Activated CD4-positive, alpha-beta T cell treated with anti-CD3 and anti-CD28 coated beads for 1 hour (primary cell): ENCODE results near the gene ARFGAP2.

Source experiments
- DNase-seq: peaks from one replicate; pipeline ENCODE4 v3.0.0-alpha.2; 2020

Gene ARFGAP2

DNA sequence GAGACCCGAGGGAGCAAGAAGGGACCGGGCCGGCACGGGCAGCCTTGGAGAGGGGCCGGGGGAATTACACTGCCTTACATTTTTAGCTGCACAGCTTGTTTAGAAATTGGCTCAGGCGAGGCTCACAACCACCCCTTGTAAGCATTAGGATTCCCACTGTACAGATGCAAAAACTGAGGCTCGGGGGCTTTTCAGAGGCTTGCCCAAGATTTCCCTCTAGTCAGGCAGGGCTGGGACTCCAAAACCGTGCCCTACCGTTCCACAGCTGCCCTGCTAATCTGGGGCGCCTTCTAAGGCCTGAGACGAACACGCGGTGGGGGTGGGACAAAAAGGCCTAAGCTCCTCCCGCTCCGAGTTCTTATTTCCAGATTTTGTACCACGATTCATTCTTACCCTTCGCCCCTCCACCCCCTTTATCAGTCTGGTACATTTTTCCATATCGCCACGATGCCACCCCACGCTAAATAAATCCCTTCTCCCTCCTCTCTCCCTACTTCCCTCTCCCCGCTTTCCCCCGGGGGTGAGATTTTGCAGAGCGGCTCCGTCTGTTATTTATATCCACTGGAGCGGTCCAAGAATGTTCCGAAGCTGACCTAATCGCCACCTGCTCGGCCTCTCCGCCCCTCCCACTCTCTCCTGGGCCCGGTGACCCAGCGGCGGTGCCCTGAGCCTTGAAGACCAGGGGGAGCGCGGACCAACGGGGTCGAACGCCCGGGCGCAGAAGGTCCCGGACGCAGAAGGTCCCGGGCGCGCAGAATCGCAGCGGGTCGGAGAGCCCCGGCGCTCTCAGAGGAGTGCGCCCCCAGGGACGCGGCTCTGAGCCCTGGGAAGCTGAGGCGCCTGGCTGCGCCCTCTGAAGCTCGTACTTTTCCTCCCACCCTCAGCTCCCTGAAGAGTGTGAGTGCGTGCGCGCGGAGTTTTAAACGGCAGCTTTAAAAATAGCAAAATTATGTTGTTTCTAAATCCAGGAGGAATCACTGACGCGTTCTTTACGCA, 10.3 kb upstream of the ARFGAP2 start:
- no peak for DNase-seq

DNA sequence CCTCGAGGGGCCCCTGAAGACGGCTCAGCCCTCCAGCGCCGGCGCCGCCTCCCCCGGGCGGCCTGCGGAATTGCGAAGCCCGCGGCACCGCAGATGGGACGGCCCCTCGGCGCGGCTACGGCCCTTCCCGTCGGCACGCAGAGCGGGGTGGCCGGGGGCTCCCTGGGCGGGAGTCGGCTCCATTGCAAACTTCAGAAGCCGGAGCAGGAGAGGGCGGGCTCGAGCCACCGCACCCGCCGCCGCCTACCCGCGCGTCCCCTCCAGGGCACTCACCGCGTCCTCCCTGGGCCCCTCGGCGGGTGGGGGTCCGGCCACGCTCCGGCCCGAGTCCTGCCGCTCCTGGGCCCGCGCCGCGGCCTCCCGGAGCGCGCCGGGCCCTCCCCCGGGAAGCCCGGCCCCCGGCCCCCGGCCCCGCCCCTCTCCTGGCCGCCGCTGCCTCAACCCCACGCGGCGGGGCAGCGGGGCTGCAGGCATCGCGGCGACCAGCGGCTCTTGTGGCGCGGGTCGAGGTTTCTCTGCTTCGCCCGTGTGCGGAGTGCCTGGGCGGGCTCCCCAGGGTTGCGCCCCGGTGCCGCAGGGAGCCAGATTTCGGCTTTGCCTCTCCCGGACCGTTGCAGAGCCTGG, 9.5 kb upstream of the ARFGAP2 start, which contains the start of gene PACSIN3:
Gene PACSIN3, minus strand, starts transcription at position 359 of the 624 bp plus-strand sequence. CDS start 3,707 bp downstream, outside the sequence.
- DNase-seq = no peak

DNA sequence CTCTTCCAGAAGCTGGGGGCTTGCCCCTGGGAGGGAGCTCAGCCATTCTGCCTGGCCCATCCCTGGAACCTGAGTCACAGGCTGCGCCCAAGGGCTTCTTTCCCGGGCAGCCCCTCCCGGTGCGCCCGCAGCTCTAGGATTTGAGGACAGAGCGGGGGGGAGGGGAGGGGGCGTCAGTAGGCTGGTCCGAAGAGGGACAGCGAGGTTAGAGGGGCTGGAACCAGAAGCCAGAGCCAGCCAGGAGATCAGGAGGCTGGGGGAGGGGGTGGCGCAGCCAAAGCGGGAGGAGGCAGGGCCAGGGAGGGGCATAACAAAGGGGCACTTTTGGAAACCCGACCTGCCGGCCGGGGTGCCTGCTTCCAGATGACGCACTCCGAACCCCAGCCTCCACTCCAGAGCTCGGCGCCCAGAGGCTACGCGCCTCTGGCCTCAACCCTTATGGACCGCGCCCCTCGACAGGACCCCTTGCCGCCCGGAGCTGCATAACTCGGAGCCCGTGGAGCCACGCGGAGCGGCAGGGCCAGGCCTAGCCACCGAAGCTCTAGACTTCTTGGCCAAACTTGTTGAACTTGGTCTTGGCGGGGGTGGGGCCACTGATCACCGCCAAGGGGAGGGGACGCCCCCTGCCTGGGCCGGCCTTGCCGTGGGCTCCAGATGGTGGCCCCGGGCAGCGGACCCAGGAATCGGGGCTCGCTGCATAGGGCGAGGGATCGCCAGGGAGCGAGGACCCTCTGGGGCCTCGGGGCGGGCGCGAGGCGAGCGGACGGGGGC, 8.8 kb upstream of the ARFGAP2 start:
- no peak for DNase-seq

DNA sequence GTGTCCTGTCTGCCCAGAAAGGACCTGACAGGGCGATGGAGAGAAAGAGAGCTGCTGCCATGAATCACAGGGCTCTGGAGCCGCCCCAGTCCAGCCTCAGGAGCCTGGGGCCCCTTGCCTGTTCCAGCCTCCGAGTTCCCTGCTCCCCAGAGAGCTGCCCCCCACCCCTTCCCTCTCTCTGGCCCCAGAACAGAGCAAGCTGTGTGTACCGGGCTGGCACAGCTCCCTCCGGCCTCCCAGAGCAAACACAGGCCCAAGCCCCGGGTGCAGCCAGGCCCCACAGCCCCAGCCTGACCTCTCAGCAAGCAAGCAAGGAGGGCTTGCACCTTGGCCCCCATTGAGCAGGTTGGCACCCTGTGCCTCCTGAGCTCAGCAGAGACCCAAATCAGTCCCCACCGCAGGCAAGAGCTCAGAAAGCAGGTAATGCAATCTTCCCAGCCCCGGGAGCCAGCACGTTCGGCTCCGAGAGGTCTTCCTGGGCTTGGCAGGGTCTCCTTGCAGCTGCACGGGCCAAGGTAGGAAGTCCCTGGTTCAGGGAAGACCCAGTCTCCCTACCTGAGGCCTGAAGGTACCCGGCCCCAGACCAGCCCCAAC, 8.1 kb upstream of the ARFGAP2 start:
- DNase-seq = no peak

DNA sequence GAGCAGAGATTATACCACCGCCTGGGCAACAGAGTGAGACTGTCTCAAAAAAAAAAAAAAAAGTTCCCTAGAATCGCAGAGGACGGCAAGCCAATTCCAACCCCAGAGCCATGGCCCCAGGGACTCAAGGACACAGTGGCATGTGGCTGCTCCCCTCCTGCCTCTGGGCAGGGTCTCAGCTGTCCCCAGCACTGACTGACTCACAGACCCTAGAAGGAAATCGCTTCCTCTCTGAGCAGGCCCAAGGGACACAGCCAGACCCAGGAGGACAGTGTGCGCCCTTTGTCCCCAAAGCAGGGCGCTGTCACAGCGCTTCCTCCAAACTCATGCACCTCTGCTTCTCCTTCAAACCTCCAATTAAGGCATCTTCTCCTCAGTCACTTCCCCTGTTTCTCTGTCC, 7.3 kb upstream of the ARFGAP2 start:
- DNase-seq = no peak

DNA sequence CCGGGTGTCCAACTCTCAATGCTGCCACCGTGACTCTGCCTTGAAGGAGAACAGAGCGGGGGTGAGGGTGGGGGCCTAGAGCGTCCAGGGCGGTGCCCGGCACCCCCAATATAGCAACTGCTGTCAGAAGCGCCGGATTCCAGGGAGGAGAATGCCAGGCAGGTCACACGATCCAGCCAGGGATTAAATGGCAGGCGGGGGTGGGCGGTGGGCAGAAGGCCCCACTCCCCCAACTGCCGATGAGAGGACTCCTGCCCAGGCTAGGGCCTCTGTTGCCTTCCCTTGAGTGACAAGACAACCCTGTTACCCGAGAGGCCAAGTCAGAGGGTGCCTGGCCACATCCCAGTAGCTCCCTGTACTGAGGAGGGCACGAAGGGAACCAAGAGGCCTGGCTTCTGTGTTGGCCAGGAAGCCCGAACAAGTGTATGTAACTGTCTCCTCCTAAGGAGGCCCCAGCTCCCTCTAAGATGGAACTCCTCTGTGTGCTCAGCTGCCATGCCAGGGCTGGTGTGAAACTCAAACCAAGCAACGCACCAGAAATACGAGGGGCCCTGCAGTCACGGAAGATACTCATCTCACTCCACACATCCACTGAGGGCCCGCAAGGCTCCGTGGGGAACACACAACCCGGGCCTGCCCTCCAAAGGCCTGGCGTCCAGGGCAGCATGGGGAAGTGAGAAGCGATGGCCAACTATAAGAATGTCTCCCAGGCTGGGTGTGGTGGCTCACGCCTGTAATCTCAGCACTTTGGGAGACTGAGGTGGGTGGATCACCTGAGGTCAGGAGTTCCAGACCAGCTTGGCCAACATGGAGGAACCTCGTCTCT, 6.6 kb upstream of the ARFGAP2 start:
- DNase-seq = no peak

DNA sequence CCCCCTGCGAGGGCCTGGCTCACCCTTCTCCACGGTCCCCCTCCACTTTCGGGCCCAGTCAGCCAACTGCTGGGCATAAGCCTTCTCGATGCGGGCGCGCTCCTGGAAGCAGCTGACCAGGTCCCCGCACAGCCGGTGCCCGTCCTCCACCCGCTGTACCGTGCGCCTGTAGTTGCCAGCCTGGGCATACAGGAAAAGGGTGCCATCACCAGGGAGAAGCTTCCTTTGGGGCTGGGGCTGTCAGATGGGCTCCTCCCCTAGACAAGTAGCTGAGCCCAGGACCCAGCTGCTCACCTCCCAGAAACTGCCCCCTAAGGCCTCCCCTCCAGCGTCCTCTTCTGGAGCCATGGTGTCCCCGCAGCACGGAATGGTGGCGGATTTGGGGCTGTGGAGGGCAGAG, 5.7 kb upstream of the ARFGAP2 start:
- no peak for DNase-seq

DNA sequence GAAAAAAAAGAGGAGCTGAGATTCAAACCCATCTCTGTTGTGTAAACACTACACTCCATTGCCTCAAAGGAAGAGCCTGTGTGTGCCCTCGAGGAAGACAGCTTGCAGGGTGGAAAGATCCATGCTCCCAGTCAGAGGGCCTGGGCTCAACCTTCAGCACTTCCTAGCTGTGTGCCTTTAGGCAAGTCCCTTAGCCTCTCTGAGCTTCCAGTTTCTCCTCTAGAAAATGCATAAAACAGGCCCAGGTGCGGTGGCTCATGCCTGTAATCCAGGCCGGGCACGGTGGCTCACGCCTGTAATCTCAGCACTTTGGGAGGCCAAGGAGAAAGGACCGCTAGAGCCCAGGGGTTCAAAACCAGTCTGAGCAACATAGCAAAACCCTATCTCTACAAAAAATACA, 4.6 kb upstream of the ARFGAP2 start:
- DNase-seq = no peak

DNA sequence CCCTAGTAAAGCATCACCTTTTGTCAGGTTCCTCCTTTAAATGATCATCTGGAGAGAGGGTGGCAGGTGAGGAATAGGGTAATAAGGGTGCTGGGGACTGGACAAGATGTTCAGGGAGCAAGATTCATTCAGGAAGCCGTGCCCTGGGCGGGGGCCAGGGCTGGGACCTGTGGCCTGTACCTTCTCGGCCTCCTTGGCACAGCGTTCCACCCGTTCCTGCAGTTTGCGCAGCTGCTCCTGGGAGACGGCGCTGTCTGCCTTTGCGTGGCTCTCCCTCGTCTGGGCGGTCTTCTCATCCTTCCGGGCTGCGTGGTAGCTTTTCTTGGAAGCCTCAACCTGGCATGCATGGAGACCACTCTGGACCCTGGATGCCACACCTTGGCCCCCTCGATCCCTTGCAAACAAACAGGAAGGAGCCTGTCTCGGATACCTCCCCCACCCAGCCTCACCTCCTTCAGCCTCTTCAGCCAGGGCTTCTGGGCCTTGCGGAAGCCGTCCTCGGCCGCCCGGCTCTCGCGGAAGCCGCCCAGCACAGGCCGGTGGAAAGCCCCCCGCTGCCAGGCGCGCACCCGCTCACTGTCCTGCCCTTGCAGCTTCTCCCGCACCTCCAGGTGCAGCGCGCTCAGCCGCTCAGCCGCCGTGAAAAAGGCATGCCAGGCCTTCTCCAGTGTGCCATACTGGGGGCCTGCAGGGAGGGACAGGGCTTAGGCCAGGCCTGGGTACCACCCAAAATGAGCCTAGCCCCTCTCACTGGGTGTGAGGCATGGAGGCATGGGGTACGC, 3.5 kb upstream of the ARFGAP2 start:
- DNase-seq = no peak

DNA sequence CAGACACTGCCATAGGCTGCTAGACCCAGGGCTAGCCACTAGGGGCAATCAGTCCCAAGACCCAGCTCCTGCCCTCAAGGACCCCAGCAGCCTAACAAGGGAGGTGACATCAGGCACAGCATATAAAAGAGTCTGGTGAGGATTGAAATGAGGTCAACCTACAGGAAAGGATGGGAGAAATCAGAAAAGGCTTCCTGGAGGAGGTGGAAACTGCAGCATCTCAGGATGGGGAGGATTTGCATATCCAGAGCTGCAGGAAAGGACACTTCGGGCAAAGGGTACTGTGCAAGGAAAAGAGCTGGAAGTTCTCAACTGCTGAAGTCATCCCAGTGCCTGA, 2.9 kb upstream of the ARFGAP2 start:
- DNase-seq = no peak

DNA sequence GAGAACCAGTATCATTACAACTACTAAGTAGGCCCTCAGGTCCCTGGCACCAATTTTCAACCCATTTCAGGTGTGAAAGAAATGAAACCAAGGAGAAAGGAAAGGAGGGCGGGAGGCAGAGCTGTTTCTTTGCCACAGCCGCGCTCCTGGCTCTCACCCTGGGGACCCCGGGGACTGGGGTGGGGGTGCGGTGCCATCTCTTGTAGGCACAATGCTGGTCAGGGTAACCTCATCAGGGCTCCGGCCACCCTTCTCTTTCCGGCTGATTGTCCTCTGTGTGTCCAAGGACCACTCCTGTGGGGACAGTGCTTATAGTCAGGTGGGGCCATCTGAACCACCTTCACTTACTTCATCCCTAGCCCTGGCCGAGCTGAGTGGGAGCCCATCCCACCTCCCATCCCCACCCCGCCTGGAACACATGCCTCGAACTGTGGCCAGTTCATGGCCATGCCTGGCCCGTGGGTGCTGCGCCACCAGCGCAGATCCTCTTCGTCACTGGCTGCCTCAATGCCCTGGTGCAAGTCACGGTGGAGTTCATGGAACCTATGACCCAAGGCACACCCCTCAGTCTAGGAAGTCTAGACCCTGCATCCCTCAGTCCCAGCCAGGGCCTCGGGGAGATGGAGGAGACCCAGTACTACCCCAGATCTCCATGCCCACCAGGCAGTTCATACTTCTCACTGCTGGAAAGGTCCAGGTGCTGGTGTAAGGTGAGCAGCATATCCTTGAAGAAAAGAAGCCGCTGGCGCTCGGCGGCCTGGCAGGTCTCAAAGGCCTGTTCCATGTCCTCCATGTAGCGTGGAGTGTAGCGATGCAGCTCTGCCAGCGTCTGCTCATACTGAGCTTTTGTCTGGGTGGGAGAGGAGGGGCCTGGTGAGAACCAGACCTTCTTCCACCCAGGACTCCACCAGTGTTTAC, 2.3 kb upstream of the ARFGAP2 start:
- DNase-seq = no peak

DNA sequence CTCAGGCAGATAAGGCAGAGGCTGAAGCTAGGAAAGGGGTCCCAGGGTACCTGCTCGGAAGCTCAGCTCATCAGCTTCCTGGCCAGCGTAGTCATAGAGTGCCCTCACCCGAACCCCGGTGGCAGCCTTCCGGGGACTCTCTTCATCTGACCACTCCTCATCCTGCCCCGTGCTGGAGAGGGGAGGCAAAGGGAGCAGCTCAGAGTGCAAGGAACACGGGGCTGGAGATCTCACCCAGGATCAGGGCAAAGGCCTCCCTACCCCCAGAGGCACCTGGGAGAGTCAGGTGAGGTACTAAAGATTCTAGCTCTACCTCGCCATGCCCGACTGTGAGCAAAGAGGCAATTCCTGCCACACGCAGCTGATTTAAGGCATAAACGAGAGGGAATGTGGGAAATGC, 1.6 kb upstream of the ARFGAP2 start:
- no peak for DNase-seq

DNA sequence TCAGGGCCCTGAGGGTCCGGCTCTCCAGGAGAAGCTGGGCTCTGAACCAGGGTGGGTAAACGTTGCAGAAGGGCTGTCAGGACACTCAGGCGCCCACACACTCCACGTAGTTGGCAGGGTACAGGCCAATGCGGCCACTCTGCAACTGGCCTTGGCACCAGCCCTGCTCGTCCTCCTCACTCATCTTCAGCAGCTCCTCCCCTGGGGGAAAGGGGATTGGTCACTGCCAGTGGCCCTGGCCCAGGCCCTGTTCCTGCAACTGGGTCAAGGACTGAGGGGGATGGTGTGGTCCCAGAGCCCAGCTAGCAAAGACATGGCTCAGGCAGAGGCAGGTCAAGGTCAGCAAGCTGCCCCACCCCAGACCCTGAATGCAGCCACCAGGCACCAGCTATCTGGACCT, 1.2 kb upstream of the ARFGAP2 start:
- DNase-seq = no peak

DNA sequence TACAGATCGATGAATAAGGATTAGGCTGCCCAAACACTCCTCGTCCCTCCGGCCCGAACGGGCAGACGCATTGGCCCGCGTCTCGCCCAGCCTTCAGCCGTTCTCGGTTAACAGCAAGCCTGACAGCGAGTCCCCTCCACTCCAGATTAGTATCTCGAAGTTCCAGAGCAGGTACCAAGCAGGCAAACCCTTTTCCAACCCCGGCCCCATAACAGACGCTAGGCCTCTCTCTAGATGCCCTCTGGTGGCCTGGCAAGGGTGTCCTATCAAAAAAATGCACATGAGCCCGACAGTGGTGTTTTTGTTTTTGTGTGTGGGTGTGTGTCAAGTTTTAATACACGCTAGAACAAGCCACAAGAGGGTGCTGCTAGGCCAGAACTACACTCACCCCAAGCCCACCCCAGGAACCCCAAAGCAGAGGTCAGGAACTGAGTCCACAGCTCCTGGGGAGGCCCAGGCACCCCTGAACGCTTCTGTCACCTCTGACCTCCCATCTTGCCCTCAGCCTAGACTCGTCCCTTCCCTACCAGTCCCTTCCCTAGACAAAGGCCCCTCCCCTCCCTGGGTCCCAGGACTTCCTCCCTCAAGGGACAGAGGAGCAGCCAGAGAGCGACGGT, 658 bp upstream of the ARFGAP2 start:
- DNase-seq = peak; percentile 58

DNA sequence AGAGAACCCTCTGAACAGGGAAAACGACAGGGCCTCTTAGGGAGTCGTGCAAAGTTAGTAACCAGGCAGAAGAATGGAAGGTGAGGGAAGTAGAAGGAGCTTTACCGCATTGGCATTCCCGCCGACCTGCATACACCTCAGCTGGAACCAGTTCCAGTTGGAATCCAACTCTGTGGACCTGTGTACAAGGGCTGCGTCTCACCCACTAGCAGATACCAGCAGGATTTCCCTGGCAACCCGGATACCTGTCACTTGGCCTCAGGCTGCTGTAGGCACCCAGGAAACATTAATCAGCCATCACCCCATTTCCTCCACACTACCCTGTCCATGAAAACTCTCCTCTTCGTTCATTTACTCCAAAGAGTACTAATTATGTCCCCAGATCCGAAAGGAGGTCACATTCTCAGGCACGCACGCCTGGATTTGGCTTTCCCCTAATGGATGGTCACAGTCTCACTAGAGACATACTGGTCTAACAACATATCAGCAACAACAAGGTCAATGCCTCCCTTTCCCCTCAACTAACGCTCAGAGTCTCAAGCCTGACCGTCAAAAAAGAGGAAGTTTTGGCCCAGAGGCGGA, 842 bp downstream of the ARFGAP2 start:
- DNase-seq = no peak

DNA sequence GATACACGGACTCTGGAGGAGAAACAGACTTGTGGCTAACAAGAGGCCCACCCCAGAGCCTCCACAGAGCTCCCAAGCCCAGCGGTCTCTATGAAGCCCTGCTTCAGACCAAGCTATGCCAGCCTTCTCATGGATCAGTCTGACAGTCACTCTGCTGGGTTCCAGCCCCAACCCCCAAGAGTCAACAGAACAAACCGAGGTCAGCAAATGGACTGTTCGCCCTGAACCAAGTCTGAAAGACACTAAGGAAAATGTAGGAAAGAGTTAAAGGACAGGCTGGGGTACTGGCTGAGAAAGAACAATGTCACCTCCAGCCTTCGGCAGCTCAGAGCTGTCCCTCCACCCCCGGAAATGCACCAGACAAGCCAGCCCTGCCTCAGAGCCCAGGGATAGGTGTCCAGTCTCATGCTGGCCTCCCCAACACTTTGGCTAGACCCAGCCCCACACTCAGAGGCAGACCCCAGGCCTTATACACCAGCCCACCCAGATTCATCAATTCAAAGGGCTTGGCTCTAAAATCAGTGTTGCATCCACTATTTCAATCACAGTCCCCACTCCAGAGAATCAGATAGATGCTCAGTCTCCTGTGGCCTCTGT, 3.8 kb downstream of the ARFGAP2 start:
- no peak for DNase-seq

DNA sequence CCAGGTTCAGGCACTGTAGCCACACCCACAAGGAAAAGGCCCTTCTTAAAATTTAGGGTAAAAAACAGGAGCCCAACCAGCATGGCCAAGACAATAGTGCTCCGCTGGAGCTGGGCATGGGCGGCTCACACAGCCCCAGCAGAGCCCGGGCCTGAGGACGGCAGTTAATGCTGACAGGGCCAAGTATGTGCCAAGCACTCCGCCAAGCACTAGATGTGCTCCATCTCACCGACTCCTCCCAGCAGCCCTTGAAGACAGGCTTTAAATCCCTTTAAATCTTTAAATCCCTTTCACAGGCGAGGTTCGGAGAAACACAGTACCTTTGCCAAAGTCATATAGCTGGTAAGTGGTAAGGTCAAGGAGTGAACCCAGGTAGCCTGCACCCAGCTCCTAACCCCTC, 4.8 kb downstream of the ARFGAP2 start:
- no peak for DNase-seq

DNA sequence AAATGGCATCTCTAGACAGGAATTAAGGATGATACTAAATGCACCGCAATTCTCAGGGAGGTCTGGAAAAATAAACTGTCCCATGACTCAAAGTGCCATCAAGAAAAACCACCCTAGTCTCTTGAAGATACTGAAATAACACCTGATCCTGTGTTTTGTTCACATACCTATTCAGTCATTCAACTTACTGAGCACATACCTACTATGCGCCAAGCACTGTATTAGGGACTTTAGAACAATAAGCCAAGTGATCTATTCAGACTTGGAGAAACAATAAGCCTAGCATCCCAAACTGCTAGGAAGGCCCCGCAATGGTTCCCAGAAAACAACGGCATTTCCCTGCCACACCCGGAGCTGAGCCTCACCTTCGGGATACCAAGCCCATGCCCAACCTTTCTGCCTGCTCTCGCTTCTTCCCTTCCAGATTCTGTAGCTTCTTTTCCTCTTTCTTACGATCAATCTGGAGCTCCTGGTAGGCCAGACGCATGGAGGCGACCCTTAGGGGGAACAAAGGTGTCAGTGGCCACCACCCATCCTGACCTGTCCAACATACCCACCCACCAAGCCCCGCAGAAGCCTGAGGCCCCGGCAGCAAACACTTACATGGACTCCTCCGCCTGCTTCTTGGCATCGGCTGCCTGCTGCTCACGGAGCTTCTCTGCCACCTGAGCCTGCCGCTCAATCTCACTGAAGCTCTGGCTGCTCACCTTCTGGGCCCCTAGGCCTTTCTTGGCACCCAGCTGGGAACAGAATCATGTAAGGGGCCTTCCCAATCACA, 5.4 kb downstream of the ARFGAP2 start:
- DNase-seq = no peak
